IPS DF 19.7 (cell line): ENCODE results near the gene PRKCH.

Experiments
- DNase-seq: peaks from one replicate; pipeline ENCODE4 v3.0.0-alpha.2; 2013; ENCODE audit warnings: low read depth, low spot score

The PRKCH gene

DNA sequence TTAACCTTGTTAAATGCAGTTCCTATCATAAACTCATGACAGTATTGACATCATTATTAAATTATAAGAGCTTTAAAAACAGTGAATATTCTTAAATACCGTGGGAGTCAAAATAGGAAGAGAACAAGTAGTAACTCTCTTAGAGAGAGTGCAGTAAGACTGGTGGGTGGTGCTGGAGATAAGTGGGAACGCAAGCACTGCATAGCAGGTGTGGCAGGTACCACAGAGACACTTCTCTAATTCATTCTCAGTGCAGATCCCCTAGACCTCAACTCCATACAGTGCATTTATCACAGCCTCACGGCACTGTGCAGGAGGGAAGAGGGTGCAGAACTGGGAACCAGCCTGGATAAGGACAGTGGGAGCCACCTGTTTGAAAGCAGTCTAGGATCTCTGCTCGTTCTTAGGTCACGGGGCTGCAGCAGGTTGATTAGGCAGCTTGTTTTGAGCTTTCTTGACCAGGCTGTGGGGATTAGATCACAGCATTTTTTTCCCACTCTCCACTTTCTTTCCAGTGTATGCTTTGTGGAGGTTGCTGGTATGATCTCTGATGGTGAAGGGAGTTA, 165.6 kb downstream of the PRKCH start:
- DNase-seq = no peak

DNA sequence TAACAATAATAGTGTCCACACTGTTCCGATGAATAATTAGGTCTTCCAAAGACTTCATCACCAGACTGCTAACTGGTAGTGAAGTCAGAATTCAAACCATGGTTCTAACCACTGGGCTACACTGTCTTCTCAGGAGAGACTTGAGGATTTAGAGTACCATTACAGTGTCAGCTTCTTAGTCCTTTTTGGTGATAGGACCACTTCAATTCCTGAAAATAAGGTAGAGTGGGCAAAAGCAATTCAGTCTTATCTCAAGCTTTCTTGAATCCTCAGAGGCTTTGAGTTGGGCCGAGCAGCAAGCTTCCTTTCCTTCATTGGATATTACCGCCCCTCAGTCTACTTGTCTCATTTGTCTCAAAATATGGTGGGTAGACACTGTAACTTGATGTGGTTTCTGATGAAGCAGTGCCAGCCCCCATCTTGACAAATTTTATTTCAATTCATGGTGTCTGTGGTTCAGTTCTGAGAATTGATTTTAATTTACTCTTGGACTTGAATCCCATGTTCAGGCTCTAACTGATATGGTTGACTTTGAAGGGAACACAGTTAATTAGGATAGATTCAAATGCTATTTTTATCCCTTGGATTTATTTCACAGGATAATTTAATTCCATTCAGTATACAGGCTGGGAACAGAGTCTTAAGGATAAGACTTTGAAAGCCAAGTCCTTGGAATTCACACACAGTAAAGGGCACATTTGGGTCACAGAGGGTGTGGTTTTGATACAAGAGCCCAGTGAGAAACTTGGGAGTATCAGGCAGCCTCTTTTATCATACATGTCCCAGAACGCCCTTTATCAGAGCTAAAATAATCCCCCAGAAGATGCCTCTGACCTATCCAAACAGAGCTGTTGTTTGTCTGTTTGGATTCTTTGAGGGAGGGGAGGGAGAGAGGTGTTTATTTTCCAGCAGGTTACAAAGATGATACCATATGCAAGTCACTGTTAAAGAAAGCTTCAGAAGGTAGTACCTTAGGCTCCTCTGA, 167.3 kb downstream of the PRKCH start:
- no peak for DNase-seq

DNA sequence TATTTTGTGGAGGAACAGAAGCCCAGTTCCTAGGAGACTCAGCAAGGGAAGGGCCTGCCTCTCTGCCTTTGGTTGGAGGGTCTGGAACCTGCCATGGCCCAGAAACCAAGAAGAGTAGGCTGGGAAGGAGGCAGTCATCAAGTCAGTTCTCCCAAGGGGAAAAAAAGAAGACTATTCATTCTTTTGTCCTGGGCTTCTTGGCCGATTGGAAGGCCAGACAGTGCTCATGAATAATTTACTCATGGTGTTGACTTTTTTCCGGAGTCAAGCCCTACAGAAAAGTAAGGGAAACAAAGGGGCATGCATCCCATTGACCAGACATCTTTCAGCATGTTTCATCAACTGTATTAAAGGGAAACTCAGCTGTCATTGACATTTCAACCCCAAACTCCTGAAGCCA, 168.1 kb downstream of the PRKCH start:
- no peak for DNase-seq

DNA sequence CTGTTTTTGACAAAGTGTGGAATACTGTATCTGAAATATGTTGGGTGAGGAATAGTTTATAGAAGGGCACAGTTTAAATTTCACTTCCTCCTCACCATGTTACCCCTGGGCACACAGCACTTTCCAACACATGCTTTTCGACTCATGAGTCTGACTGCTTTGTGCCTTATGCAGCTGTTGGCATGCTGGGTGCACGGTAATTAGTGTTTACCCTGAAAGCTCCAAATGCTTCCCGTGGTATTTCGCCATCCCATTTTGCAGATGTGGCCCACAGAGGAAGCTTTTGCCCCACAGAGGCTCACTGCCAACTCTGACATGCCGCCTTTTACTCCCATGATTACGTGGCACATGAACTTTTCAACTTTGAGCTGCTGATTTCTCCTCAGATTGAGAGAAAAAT, 168.6 kb downstream of the PRKCH start:
- DNase-seq = no peak

DNA sequence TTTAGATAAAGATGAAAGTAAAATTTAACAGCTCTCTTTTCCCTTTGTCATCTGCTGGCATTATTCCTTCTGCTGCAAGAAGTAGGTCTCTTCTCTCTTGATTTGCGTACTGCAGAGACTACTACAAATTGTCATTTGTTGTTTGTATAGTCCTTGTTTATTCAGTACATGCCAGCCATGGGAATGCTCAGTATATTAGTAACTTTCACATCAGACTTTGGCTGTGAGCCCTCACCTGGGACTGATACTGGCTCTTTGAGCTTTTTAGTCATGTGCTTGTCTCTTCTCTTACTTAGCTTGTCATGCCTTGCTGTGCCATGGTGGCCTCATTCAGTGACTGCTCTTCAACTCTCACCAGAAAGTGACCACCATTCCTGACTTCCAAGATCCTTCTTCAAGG, 169.8 kb downstream of the PRKCH start:
- DNase-seq = no peak

DNA sequence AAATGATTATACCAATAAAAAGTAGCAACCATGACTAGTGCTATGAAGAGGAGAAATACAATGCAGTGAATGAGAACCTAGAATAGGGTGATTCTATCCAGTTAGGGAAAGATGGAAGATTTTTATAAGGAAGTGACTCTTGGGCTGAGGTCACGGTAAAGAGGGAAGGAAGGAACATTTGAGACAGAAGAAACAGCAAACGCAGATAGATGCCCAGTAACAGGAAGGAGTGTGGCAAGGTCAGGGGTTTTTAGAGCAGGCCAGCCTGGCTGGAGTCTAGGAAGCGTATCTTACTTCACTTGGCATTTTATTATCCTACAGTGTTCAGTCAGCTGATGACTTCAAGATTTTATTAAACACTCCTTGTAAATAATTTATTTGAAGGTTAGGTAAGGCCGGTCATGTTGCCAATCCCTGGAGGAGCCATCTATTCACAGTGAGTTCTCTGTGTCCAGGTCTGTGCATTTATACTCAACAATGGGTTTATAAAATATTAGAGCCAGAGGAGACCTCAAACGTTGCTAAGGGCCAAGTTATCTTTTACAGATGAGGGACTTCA, 170.6 kb downstream of the PRKCH start:
- DNase-seq = no peak

DNA sequence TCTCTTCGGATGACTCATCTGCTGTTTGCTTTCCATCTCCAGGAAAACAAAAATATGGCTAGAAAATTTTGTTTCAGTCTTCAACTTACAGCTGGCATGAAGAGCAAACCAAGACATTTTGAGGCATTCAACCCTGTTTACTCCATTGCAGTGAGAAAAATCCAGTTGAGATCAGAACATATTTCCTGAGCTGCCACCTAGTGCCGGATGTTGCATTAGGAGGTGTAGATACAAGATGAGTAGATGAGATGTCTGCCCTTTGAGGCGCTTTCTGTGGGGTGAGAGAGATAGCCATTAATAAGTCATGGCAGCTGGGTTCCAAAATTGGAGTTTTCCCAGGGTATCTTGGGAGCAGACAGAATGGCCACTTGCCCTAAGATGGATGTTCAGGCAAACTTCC, 171.1 kb downstream of the PRKCH start:
- no peak for DNase-seq

DNA sequence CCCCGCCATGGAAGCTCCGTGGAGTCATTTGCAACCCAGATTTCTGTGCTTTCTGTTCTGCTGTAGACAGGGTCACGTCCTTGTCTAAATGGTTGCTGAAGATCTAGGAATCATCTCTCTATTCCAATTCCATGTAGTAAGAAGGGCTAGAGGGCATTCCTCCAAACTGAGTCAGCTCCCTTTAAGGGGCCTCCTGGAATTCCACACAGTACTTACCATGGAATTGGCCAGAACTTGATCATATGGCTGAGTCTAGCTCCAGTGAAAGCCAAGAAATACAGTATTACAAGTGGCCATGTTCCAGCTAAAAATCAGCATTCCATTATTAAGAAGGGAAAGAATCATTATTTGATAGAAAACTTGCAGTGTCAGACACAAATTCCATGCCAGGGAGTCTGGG, 171.9 kb downstream of the PRKCH start:
- DNase-seq = no peak

DNA sequence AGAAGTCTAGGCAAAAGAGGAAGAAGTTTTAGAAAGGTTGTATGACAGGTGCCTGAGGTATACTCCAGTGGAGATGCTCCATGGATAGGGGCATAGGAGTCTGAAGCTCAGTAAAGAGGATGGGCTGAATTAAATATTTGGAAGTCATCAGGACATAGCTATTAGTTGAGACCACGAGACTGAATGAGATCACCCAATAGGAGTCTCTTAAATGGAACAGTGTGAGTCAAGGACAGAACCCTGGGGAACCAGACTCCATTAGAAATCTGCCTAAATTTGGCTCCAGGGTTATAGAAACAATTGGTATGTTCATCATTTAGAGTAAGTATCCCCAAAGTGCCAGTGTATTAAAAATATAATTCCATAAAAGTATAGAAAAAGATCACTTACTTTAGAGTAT, 172.6 kb downstream of the PRKCH start:
- DNase-seq = no peak

DNA sequence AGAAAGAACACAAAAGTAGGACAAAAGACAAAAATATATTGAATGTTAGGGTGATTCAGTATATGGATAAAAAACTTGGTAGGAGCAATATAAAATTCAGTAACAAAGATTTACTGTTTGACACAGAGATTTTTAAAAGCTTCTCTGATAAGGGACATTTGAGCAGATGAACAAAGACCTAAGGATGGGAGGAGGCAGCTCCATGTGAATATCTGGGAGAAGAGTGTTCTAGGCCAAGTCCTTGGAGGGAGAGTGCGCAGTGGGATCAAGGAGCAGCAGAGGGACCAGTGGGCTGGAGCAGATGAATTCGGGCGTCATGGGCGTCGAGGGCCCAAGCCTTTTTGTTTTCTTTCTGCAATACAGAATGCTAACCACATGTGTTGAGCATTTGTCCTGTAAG, 174.4 kb downstream of the PRKCH start:
- DNase-seq = no peak

DNA sequence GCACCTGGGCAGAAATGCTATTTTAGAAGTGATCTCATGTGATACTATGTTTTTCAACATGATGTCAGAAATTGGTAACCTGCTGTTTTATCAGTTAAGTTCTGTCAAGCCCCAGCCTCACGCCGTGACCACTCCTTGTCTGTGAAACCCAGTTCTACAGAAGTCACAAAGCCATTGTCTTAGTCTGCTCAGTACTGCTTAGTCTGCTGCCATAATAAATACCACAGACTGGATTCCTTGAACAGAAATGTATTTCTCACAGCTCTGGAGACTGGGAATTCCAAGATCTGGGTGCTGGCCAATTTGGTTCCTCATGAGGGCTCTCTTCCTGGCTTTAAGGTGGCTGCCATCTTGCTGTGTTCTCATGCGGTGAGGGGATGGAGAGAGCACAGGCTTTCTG, 176.9 kb downstream of the PRKCH start:
- no peak for DNase-seq

DNA sequence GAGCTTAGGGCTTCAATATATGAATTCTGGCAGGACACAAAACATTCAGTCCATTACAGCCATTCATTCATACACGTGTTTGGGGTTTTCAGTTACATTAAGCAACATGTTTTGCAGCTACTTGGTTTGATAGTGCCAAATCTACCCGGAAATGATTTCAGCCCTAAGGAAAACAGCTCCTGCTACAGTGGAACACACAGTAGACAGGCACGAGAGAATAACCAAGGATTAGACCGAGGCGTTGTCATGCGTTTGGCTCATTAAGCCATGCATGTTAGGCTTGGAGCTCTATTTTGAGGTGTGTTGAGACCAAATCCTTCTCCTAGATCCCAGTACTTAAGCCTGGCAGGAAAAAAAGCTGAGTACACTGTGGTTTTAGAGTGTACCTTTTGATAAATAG, 177.4 kb downstream of the PRKCH start:
- DNase-seq = no peak

DNA sequence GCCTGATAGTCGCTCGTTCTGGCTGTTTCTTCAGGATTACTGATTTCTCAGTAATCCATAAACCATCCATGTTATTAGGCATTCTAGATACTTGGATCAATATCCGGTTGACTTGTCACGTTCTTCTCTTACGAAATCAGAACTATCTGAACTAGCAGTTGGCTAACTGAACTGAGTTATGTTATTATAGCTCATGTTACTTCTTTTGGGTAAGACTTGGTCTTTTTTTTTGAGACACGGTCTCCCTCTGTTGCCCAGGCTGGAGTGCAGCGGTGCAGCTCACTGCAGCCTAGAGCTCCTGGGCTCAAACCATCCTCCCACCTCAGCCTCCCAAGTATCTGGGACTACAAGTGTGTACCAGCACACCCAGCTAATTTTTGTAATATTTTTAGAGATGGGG, 178.6 kb downstream of the PRKCH start:
- DNase-seq = no peak

DNA sequence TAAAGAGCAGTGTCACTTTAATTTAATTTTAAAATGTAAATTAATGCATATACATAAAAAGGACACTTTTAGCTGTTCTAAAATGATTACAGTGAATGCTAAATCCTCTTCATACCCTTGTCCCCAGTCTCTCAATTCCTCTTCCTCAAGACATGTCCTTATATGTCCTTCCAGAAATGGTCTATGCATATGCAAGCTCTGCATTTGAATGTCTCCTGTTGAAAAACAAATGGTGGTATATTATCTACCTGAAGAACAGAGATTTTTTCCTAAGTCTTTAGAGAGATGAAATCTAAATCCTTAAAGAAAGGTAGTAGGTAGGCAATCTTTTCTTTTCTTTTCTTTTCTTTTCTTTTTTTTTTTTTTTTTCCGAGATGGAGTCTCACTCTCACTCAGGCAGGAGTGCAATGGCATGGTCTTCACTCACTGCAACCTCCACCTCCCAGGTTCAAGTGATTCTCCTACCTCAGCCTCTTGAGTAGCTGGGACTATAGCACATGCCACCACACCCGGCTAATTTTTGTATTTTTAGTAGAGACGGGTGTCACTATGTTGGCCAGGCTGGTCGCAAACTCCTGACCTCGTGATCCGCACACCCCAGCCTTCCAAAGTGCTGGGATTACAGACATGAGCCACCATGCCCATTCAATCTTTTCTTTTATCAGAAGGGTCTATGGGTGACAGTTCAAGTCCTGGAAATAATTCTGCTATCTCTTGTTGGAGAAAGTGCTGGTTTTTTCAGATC, 180.5 kb downstream of the PRKCH start:
- DNase-seq = no peak

DNA sequence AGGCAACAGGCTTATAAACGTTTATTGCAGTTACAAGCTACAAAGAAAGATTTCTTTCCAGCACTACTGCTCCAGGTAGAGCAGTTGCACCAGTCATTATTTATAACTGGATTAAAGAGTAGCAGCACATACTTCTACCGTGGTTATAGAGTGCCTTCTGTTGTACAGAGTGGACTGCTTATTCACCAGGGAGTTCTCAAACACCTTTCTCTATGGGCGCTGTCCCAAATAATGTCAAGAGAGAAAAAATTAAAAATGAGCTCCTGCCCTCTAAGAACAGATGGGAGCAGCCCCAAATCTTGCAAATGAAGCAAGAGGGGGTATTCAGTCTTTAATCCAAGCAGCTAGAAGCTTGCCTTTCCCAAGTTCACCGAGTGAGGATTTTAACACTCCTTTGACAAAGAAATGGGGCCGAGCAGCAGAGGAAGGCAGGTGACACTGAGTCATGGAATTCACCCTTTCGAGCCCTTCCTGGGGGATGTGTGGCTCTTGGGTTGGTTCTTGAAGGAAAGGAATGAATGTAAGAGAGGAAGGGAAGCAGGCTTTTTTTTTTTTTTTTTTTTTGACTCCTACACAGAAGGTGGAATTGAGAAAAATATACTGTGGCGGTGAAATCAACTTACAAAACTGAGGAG, 181.2 kb downstream of the PRKCH start:
- DNase-seq = peak; percentile 59

DNA sequence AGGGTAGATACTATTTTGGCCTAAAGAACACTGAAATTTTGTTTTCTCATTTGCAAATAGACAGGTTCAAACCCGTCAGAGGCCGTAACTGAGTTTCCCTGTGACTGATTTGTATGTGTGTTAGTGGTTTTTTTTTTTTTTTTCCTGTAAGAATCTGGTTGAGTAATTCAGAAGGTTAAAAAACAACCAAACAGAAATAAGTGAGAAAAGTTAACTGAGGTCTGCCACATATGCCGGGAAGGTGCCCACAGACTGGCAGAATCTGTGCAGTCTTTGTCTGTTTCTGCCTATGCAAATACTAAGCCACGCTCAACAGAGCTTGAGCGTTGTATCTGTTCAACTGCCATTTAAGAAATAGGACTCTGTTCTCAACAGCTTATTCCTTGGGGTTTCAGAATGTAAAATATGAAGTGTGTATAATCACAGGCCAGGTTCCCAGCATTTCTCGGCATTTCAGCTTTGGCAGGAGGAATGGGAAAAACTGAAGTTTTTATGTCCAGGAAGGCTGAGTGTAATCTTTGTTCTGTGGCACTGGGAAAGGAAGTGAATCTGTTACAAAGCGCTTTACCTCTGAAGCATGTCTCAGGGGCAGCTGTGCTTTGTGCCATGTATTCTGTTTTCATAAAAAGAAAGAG, 181.9 kb downstream of the PRKCH start:
- DNase-seq = no peak

DNA sequence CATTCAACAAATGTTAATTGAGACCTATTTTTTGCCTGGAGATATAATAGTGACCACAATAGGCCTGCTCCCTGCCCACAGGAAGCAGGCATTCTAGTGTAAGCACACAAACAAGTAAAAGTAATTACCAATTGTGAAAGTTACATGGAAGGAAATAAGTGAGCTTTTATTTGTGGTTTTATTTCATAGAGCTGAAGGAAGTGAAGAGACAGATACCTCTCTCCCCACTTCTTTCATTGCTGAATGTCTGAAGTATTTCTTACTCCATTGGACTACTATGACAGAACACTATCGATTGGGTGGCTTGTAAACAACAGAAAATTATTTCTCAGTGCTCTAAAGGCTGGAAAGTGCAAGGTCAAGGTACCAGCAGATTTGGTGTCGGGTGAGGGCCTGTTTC, 183.5 kb downstream of the PRKCH start:
- DNase-seq = no peak

DNA sequence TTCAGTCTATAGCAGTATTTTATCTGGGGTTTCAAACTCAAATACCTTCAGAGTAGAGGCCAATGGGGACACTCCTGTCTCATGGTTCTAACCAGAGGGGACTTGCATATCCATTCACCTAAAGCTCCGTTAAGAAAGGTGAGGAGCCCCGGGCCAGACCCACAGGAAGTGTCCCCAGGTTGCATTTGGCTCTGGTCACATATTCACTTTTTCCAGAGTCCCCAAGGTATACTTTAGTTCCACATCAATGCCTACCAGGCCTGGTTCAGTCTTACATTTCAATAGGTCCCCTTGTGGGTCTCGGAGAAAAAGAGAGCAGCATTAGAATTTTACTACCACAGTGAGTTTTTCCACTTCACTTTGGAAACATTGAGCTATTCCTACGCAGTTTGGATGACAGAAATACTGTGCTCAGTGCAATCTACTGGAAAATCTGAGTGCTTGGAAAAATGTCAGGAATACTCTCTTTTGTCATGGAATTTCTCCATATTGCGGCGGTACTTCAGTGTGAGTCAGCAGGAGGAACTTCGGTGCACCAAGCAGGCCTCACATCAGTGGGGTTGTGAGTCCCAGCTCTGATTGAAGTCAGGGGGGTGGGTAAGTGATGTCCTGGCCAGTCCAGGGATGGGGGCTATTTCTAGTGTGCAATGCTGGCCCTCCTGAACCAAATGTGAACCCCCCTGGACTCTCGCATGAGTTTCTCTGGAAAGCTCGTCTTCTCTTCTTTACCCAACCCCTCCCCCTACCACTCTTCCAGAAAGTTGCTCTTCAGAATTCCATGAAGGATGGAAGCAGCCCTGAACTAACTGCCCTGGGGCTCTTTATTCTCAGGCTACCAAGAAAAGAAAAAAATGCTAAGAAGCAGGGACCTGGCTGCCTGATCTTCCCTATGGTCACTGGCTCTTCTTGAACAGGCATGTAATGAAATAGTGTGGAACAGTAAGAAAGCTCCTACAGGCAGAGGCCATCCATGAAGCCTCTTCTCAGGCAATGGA, 184.7 kb downstream of the PRKCH start:
- no peak for DNase-seq

DNA sequence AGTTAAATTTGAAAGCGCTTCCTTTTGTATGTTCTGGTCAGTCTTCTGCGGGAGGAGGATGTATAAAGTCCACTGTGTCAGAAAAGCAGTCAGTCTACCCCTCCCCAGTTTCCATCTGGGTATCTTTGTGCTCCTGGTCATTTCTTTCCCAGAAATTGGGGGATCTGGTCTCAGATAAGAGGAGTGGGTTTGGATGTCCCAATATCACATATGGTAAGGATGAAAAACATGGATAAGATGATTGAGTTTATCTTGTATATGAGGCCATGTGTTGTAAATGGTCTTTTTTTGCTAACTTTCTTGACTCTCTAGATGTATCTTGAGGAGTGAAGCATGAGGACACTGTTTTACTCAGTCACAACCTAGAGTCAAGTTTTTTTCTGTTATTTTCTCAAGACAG, 187.1 kb downstream of the PRKCH start:
- no peak for DNase-seq
